CD4-positive, alpha-beta memory T cell (primary cell): ENCODE results near the gene ARID1B. TPM values are rescaled to one million over a fixed set of nuclear protein-coding genes. Genes with fewer than 3 reads are reported as not detected.
A peak's percentile ranks its signal among the peaks of the same experiment; 100 is the strongest.

Experiments
- CTCF ChIA-PET: fragments of 350-600 bp; sonication (Branson Sonifier 250); formaldehyde crosslinking; loops from one replicate; lab custom pipeline; 2021; ENCODE audit warnings: inconsistent platforms; ENCODE audit not compliant: partially characterized antibody; lab: Charles Lee
- POLR2A ChIA-PET: fragments of 350-600 bp; sonication (Branson Sonifier 250); formaldehyde crosslinking; loops from one replicate; lab custom pipeline; 2021; ENCODE audit not compliant: partially characterized antibody; lab: Charles Lee
- DNase-seq, 5 donors: peaks; one replicate each; pipeline versions ENCODE4 v3.0.0 to v3.0.0-alpha.2; 2020 to 2022; ENCODE audit warnings: mixed read lengths in 1 of 5
- H3K27ac ChIP-seq: one replicate; pipeline ENCODE4 v1.7.0; 2013; ENCODE audit warnings: low read depth, low read length
- H3K27me3 ChIP-seq: 2 replicates; pipeline ENCODE4 v1.7.0; 2013; ENCODE audit warnings: mild to moderate bottlenecking, low read length, moderate library complexity; ENCODE audit not compliant: insufficient read depth
- H3K36me3 ChIP-seq: 2 replicates; pipeline ENCODE4 v1.7.0; 2013; ENCODE audit warnings: mild to moderate bottlenecking, low read length, moderate library complexity; ENCODE audit not compliant: insufficient read depth
- H3K4me1 ChIP-seq: 2 replicates; pipeline ENCODE4 v1.7.0; 2013; ENCODE audit warnings: mild to moderate bottlenecking, low read length, moderate library complexity; ENCODE audit not compliant: insufficient read depth
- H3K4me3 ChIP-seq, 2 donors: one replicate each; pipeline ENCODE4 v1.7.0; 2013; ENCODE audit warnings: low read length in 2 of 2, mild to moderate bottlenecking in 1 of 2
- H3K9me3 ChIP-seq, 2 donors: one replicate each; pipeline ENCODE4 v1.7.0; 2013; ENCODE audit warnings: low read length in 2 of 2, control low read depth in 1 of 2; ENCODE audit not compliant: control insufficient read depth in 1 of 2
- H3K27ac Mint-ChIP-seq, 7 donors: one replicate each; pipeline ENCODE4 v1.8.0; 2020 to 2021; ENCODE audit warnings: mixed read lengths in 7 of 7, mild to moderate bottlenecking in 6 of 7, inconsistent platforms in 3 of 7, moderate library complexity in 3 of 7
- H3K27me3 Mint-ChIP-seq, 2 donors: one replicate each; pipeline ENCODE4 v1.8.0; 2020 to 2021; ENCODE audit warnings: mixed read lengths in 2 of 2
- H3K36me3 Mint-ChIP-seq, 2 donors: one replicate each; pipeline ENCODE4 v1.8.0; 2020 to 2021; ENCODE audit warnings: mixed read lengths in 2 of 2, inconsistent platforms in 1 of 2, mild to moderate bottlenecking in 1 of 2
- H3K4me1 Mint-ChIP-seq, 4 donors: one replicate each; pipeline ENCODE4 v1.8.0; 2020 to 2021; ENCODE audit warnings: mixed read lengths in 4 of 4, mild to moderate bottlenecking in 1 of 4
- H3K4me3 Mint-ChIP-seq, 8 donors: one replicate each; pipeline ENCODE4 v1.8.0; 2020 to 2021; ENCODE audit warnings: mixed read lengths in 8 of 8, mild to moderate bottlenecking in 7 of 8, moderate library complexity in 6 of 8, inconsistent platforms in 3 of 8
- H3K9me3 Mint-ChIP-seq, 8 donors: one replicate each; pipeline ENCODE4 v1.8.0; 2020 to 2021; ENCODE audit warnings: mixed read lengths in 8 of 8, mild to moderate bottlenecking in 5 of 8, inconsistent platforms in 3 of 8, moderate library complexity in 1 of 8
- intact Hi-C: fragments of 100-400 bp; cut with micrococcal nuclease; formaldehyde crosslinking; loops from one replicate; pipeline ENCODE4 v1.15.1; 2023
- polyA plus RNA-seq, 2 donors: library from polyadenylated mRNA; unstranded; fragments of 300-500 nt; fragmentation: Illumina TruSeq; gene quantifications; one replicate each; pipeline ENCODE4 v1.2.3, GENCODE V29; 2021
- total RNA-seq, 2 experiments: library from RNA; stranded (reverse); gene quantifications; one replicate each; pipeline ENCODE4 v1.2.3, GENCODE V29; 2021

ARID1B gene
- total and polyA plus RNA-seq, 4 experiments from 2014 or later: 5.4 to 131 (median 72.4) TPM

- ChIA-PET CTCF (no interaction called here), POLR2A (no interaction called here)
- no peak for DNase-seq
- H3K36me3 Mint-ChIP-seq: peaks cover 0 to 4% of the 10 kb centered on the region in 2 donors
- no peaks in the 10 kb centered on the region for H3K9me3 Mint-ChIP-seq
- Histone ChIP-seq H3K4me1 (peaks cover 97% of the 10 kb centered on the region), H3K4me3 (no peak overlapping the region), H3K36me3 (no peaks in the 10 kb centered on the region), H3K9me3 (no peaks in the 10 kb centered on the region), H3K27ac (no peak overlapping the region), H3K27me3 (no peaks in the 10 kb centered on the region)
- peaks cover 52 to 98% (median 82%) of the 10 kb centered on the region in 4 donors for H3K4me1 Mint-ChIP-seq
- H3K27ac Mint-ChIP-seq: peak overlapping the region in 1 of 7 donors; percentile 16
- peak overlapping the region in 1 of 8 donors; percentile 23 for H3K4me3 Mint-ChIP-seq
- no peaks in the 10 kb centered on the region for H3K27me3 Mint-ChIP-seq
- intact Hi-C loops: no loop called here
Measured at GRCh38 chr6:156849806-156850205, 72.6 kb downstream of the ARID1B start.

GRCh38 chr6:156850353-156850752 is 73.2 kb downstream of the ARID1B start:
- ChIA-PET CTCF (no interaction called here), POLR2A (no interaction called here)
- no peak overlapping the region for H3K27ac ChIP-seq
- no peak overlapping the region for H3K4me3 Mint-ChIP-seq
- H3K4me1 ChIP-seq: peaks cover 97% of the 10 kb centered on the region
- H3K36me3 Mint-ChIP-seq: peaks cover 0 to 4% of the 10 kb centered on the region in 2 donors
- peaks cover 50 to 98% (median 81%) of the 10 kb centered on the region in 4 donors for H3K4me1 Mint-ChIP-seq
- H3K27me3 Mint-ChIP-seq: no peaks in the 10 kb centered on the region
- no peaks in the 10 kb centered on the region for H3K9me3 ChIP-seq
- no peaks in the 10 kb centered on the region for H3K36me3 ChIP-seq
- DNase-seq: no peak
- no peak overlapping the region for H3K27ac Mint-ChIP-seq
- H3K4me3 ChIP-seq: no peak overlapping the region
- H3K9me3 Mint-ChIP-seq: no peaks in the 10 kb centered on the region
- intact Hi-C loops: no loop called here
- no peaks in the 10 kb centered on the region for H3K27me3 ChIP-seq

GRCh38 chr6:156851454-156851921 is 74.3 kb downstream of the ARID1B start:
- Histone ChIP-seq H3K4me1 (peaks cover 98% of the 10 kb centered on the region), H3K27ac (no peak overlapping the region), H3K36me3 (no peaks in the 10 kb centered on the region), H3K9me3 (no peaks in the 10 kb centered on the region), H3K27me3 (no peaks in the 10 kb centered on the region), H3K4me3 (no peak overlapping the region)
- Mint-ChIP-seq H3K4me1 (peaks cover 51 to 98% (median 82%) of the 10 kb centered on the region in 4 donors), H3K27ac (no peak overlapping the region), H3K4me3 (no peak overlapping the region), H3K36me3 (peaks cover 0 to 4% of the 10 kb centered on the region in 2 donors), H3K9me3 (no peaks in the 10 kb centered on the region), H3K27me3 (no peaks in the 10 kb centered on the region)
- intact Hi-C loops: no loop called here
- ChIA-PET POLR2A (no interaction called here), CTCF (interaction anchor here (1.3 kb wide), 1 partner anchor 11 kb away, joined by 3 read pairs; no protein-coding TSS in a partner anchor)
- no peak for DNase-seq

GRCh38 chr6:156852147-156852857 is 75.1 kb downstream of the ARID1B start:
- H3K4me3 Mint-ChIP-seq: no peak overlapping the region
- H3K27ac Mint-ChIP-seq: no peak overlapping the region
- Histone ChIP-seq H3K4me3 (no peak overlapping the region), H3K27ac (no peak overlapping the region), H3K36me3 (no peaks in the 10 kb centered on the region), H3K4me1 (peaks cover 98% of the 10 kb centered on the region), H3K27me3 (no peaks in the 10 kb centered on the region), H3K9me3 (no peaks in the 10 kb centered on the region)
- ChIA-PET POLR2A (no interaction called here), CTCF (interaction anchor here (1.3 kb wide), 1 partner anchor 12 kb away, joined by 3 read pairs; no protein-coding TSS in a partner anchor)
- intact Hi-C loops: no loop called here
- peaks cover 54 to 98% (median 81%) of the 10 kb centered on the region in 4 donors for H3K4me1 Mint-ChIP-seq
- H3K9me3 Mint-ChIP-seq: no peaks in the 10 kb centered on the region
- DNase-seq: no peak
- no peaks in the 10 kb centered on the region for H3K27me3 Mint-ChIP-seq
- H3K36me3 Mint-ChIP-seq: no peaks in the 10 kb centered on the region

- Histone ChIP-seq H3K4me1 (peaks cover 98% of the 10 kb centered on the region), H3K4me3 (no peak overlapping the region), H3K9me3 (no peaks in the 10 kb centered on the region), H3K27ac (no peak overlapping the region), H3K27me3 (no peaks in the 10 kb centered on the region), H3K36me3 (no peaks in the 10 kb centered on the region)
- Mint-ChIP-seq H3K4me1 (peaks cover 55 to 98% (median 81%) of the 10 kb centered on the region in 4 donors), H3K36me3 (no peaks in the 10 kb centered on the region), H3K27ac (no peak overlapping the region), H3K4me3 (no peak overlapping the region), H3K27me3 (no peaks in the 10 kb centered on the region), H3K9me3 (no peaks in the 10 kb centered on the region)
- ChIA-PET CTCF (no interaction called here), POLR2A (no interaction called here)
- intact Hi-C loops: no loop called here
- no peak for DNase-seq
Measured at GRCh38 chr6:156852858-156853216, 75.7 kb downstream of the ARID1B start.

- Histone ChIP-seq H3K4me3 (no peak overlapping the region), H3K27ac (no peak overlapping the region), H3K27me3 (no peaks in the 10 kb centered on the region), H3K4me1 (peaks cover 98% of the 10 kb centered on the region), H3K9me3 (no peaks in the 10 kb centered on the region), H3K36me3 (no peaks in the 10 kb centered on the region)
- H3K4me1 Mint-ChIP-seq: peaks cover 54 to 98% (median 78%) of the 10 kb centered on the region in 4 donors
- no peak for DNase-seq
- POLR2A ChIA-PET: no interaction called here
- H3K9me3 Mint-ChIP-seq: no peaks in the 10 kb centered on the region
- CTCF ChIA-PET: no interaction called here
- no peaks in the 10 kb centered on the region for H3K27me3 Mint-ChIP-seq
- intact Hi-C loops: no loop called here
- H3K36me3 Mint-ChIP-seq: no peaks in the 10 kb centered on the region
- H3K27ac Mint-ChIP-seq: peak overlapping the region in 2 of 7 donors; percentile 53 to 63
- H3K4me3 Mint-ChIP-seq: no peak overlapping the region
Measured at GRCh38 chr6:156853733-156854132, 76.6 kb downstream of the ARID1B start.

- no peaks in the 10 kb centered on the region for H3K9me3 ChIP-seq
- H3K36me3 ChIP-seq: no peaks in the 10 kb centered on the region
- no peak for DNase-seq
- H3K4me1 ChIP-seq: peaks cover 93% of the 10 kb centered on the region
- H3K27ac ChIP-seq: no peak overlapping the region
- Mint-ChIP-seq H3K9me3 (no peaks in the 10 kb centered on the region), H3K27me3 (no peaks in the 10 kb centered on the region), H3K27ac (peak overlapping the region in 3 of 7 donors; percentile 9 to 63 (median 28)), H3K36me3 (no peaks in the 10 kb centered on the region), H3K4me1 (peaks cover 58 to 96% (median 76%) of the 10 kb centered on the region in 4 donors), H3K4me3 (peak overlapping the region in 6 of 8 donors; percentile 23 to 68 (median 40))
- ChIA-PET CTCF (no interaction called here), POLR2A (no interaction called here)
- intact Hi-C loops: no loop called here
- H3K4me3 ChIP-seq: no peak overlapping the region
- no peaks in the 10 kb centered on the region for H3K27me3 ChIP-seq
Measured at GRCh38 chr6:156854466-156855161, 77.4 kb downstream of the ARID1B start.
